H1 (cell line): Measurements from ENCODE around the gene ADK. TPM values are rescaled to one million over a fixed set of nuclear protein-coding genes. Genes with fewer than 3 reads are reported as not detected.

ENCODE experiments used
- ASH2L ChIP-seq: fragments of 200-600, 300-600 bp; sonication (generic); IDR thresholded peaks from one replicate; pipeline ENCODE4 v1.7.1; 2017; ENCODE audit warnings: low read length
- FOSL1 ChIP-seq: IDR thresholded peaks from 2 replicates; pipeline ENCODE4 v1.6.1; 2011; ENCODE audit warnings: mild to moderate bottlenecking, low read depth, low read length, moderate library complexity; ENCODE audit not compliant: insufficient read depth
- GABPA ChIP-seq: IDR thresholded peaks from 2 replicates; pipeline ENCODE4 v1.6.1; 2011; ENCODE audit warnings: mild to moderate bottlenecking, low read length, moderate library complexity, borderline replicate concordance; ENCODE audit not compliant: insufficient read depth
- KDM5A ChIP-seq: fragments of 200-600 bp; IDR thresholded peaks from 2 replicates; pipeline ENCODE4 v1.7.1; 2012; ENCODE audit warnings: mild to moderate bottlenecking, low read length, inconsistent platforms, mixed read lengths
- RFX5 ChIP-seq: IDR thresholded peaks from 2 replicates; pipeline ENCODE4 v1.6.1; 2011; ENCODE audit warnings: low read depth, low read length, improper control_type of control experiment, borderline replicate concordance
- RNF2 ChIP-seq: fragments of 200-900, 300-1000 bp; sonication (generic); IDR thresholded peaks from 2 replicates; pipeline ENCODE4 v1.7.1; 2016; ENCODE audit warnings: borderline replicate concordance, low read depth, mild to moderate bottlenecking, antibody characterized with exemption, low read length; ENCODE audit not compliant: poor library complexity, severe bottlenecking; ENCODE audit errors: missing control alignments
- SP1 ChIP-seq: IDR thresholded peaks from 2 replicates; pipeline ENCODE4 v1.6.1; 2011; ENCODE audit warnings: low read depth, low read length
- SUZ12 ChIP-seq: fragments of 200-600 bp; sonication (generic); IDR thresholded peaks from 2 replicates; pipeline ENCODE4 v1.6.1; 2012; ENCODE audit warnings: mild to moderate bottlenecking, inconsistent platforms, low read length, moderate library complexity, mixed read lengths
- polyA plus RNA-seq, 7 experiments: library from polyadenylated mRNA; depleted of rRNA in 3 of 7; stranded (reverse) in 5 of 7; unstranded in 2 of 7; fragments of >200 nt in 5 of 7; fragments of 200-250 nt in 2 of 7; gene quantifications; 1 replicate in 5 of 7; 2 replicates in 1 of 7; 4 replicates in 1 of 7; pipeline versions ENCODE4 v1.2.1 to v1.2.3, GENCODE V29; 2011 to 2013; ENCODE audit warnings: missing spikeins in 2 of 7, mixed read lengths in 2 of 7
- total RNA-seq: library from RNA; stranded (reverse); fragmentation: NEBNext Ultra II Directional; extraction: Animal tissue kit (Norgen Biotek cat#: 25700); gene quantifications from 2 replicates; pipeline ENCODE4 v1.2.1, GENCODE V29; 2021

Gene ADK
- total and polyA plus RNA-seq, 2 of the 8 experiments (the other 6 are each of a cell fraction or from before 2014, with no cell fraction given): 12.3 to 42.4 TPM

GRCh38 chr10:74383642-74384041 is 232.6 kb downstream of the ADK start (continued):
- TF ChIP-seq KDM5A (no peak), RFX5 (no peak), SUZ12 (no peak), SP1 (no peak), RNF2 (no peak), ASH2L (no peak), GABPA (no peak), FOSL1 (no peak)
